ENCODE results near the gene COX7C.

DNA sequence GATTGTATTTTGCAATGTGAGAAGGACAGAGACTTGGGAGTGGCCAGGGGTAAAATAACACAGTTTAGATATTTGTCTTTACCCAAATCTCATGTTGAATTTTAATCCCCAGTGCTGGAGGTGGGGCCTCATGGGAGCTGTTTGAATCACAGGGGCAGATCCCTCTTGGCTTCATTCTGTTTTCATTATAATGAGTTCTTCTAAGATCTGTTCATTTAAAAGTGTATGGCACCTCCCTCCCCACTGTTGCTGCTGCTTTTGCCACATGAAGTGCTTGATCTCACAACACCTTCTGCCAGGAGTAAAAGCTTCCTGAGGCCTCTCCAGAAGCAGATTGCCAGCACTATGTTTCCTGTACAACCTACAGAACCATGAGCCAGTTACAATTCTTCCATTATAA is 28.1 kb downstream of the COX7C start:
- TF ChIP-seq, protein P1, sequence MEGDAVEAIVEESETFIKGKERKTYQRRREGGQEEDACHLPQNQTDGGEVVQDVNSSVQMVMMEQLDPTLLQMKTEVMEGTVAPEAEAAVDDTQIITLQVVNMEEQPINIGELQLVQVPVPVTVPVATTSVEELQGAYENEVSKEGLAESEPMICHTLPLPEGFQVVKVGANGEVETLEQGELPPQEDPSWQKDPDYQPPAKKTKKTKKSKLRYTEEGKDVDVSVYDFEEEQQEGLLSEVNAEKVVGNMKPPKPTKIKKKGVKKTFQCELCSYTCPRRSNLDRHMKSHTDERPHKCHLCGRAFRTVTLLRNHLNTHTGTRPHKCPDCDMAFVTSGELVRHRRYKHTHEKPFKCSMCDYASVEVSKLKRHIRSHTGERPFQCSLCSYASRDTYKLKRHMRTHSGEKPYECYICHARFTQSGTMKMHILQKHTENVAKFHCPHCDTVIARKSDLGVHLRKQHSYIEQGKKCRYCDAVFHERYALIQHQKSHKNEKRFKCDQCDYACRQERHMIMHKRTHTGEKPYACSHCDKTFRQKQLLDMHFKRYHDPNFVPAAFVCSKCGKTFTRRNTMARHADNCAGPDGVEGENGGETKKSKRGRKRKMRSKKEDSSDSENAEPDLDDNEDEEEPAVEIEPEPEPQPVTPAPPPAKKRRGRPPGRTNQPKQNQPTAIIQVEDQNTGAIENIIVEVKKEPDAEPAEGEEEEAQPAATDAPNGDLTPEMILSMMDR (IDR thresholded peaks at IDR 0.05), result no peak
- TF ChIP-seq EP300 (IDR thresholded peaks at IDR 0.05), result no peak

Measured in upper lobe of left lung (tissue), 4 donors.